ENCODE data around the gene IVNS1ABP.

IVNS1ABP gene

DNA sequence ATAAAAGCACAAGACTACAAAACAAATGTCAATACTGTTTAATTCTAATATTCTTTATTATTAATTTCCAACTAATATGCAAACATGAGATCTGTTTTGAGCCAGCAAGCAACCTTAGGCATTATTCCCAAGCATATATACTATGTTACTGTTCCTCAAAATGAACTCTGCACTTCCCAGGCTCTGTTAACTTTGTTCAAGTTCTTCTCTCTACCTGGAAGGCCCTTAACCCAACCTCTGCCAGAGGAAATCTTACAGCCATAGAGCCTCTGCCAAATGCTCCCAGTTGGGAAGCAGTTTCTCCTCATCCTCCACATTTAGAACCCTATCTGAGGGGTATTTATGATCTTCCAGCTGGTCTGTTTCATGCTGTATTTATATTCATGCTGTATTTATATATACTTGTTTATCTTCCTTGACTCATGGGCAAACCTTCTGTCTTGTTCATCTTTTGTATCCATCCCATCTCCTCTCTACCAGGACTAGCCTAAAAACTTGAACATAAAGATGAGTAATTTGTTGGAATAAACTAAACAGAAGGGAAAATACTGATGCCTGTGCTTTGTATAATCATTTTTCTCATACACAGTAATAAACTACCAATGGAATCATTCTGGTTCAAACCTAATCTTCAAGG is 5.3 kb downstream of the IVNS1ABP start:
- no peak overlapping the region for H3K4me3 ChIP-seq (ENCODE audit: low read length)
- DNase-seq (ENCODE audit: low read depth) = no peak
- TF ChIP-seq, protein P1, sequence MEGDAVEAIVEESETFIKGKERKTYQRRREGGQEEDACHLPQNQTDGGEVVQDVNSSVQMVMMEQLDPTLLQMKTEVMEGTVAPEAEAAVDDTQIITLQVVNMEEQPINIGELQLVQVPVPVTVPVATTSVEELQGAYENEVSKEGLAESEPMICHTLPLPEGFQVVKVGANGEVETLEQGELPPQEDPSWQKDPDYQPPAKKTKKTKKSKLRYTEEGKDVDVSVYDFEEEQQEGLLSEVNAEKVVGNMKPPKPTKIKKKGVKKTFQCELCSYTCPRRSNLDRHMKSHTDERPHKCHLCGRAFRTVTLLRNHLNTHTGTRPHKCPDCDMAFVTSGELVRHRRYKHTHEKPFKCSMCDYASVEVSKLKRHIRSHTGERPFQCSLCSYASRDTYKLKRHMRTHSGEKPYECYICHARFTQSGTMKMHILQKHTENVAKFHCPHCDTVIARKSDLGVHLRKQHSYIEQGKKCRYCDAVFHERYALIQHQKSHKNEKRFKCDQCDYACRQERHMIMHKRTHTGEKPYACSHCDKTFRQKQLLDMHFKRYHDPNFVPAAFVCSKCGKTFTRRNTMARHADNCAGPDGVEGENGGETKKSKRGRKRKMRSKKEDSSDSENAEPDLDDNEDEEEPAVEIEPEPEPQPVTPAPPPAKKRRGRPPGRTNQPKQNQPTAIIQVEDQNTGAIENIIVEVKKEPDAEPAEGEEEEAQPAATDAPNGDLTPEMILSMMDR (conservative IDR thresholded peaks at IDR 0.05; ENCODE audit: low read length) = no peak

DNA sequence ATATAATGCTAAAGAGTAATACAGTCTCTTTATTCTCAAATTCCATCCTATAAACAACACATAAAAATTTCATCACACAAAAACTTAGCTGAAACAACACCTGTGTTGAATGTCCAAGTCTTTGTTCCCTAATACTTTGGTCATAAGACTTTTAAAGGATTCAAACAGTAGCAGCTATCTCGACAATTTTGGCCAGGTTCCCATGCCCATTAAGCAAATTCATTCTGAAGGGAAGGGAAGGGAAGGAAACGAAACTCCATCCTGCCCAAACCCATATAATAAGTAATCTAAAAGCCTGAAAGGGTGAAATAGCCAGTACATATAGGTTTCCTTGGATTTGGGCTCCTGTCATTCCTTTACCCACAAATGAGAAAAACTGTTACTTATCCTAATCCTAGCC is 7.5 kb downstream of the IVNS1ABP start:
- no peak for DNase-seq (ENCODE audit: low read depth)
- H3K4me3 ChIP-seq (ENCODE audit: low read length) = no peak overlapping the region
- TF ChIP-seq, protein P1 (conservative IDR thresholded peaks at IDR 0.05; ENCODE audit: low read length) = no peak

DNA sequence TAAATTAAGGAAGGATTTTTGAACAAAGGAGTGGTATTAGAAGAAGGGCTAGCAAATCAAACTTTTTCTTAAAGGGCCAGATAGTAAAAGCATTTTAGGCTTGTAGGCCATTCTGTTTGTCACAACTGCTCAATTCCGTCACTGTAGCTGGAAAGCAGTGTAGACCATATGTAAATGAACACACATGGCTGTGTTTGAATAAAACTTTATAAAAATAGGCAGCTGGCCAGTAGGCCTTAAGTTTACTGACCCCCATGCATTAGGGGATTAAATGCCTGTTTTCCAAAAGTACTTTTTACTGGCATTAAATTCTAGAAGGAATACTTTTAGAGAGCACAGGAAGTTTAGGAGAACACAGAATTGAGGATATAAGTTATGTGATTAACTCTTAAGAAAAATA is 8.9 kb downstream of the IVNS1ABP start:
- TF ChIP-seq, protein P1 (conservative IDR thresholded peaks at IDR 0.05; ENCODE audit: low read length) = no peak
- no peak overlapping the region for H3K4me3 ChIP-seq (ENCODE audit: low read length)
- DNase-seq (ENCODE audit: low read depth) = no peak

DNA sequence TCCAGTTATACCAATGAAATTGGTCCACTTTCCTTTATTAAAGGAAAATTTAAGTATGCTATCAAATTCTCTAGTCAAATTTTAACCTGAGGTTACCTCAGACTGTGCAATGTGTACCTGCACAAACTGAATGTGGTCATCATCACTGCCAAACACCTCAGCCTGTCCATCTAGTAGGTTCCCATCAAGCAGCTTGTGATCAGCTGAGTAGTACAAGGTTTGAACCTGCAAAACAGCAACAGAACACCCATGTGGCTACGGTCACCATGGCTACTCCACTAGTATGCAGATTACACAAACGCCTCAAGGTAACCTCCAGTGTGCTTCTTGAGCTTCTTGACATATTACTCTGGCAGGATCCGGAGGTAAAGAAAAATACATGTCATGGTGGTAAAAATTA is 11.6 kb downstream of the IVNS1ABP start:
- TF ChIP-seq, protein P1 (conservative IDR thresholded peaks at IDR 0.05; ENCODE audit: low read length) = no peak
- H3K4me3 ChIP-seq (ENCODE audit: low read length) = no peak overlapping the region
- DNase-seq (ENCODE audit: low read depth) = no peak

DNA sequence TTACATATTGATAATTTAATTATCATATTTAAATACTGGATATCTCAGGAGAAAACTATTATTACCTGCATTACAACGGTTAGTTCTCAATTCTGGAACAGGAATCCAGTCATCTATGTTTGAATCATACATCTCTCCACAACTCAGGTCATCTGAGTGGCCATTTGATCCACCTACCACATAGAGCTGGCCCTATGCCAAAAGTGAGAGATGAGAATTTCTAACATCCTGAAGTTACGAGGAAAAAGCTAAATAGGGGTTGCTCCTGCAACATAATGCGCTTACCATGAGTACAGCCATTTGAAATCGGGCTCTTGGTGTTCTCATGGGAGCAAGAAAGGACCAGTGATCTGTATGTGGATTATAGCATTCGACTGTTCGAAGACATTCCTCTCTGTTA is 16.9 kb downstream of the IVNS1ABP start:
- DNase-seq (ENCODE audit: low read depth) = no peak
- no peak overlapping the region for H3K4me3 ChIP-seq (ENCODE audit: low read length)
- TF ChIP-seq, protein P1 (conservative IDR thresholded peaks at IDR 0.05; ENCODE audit: low read length) = no peak

DNA sequence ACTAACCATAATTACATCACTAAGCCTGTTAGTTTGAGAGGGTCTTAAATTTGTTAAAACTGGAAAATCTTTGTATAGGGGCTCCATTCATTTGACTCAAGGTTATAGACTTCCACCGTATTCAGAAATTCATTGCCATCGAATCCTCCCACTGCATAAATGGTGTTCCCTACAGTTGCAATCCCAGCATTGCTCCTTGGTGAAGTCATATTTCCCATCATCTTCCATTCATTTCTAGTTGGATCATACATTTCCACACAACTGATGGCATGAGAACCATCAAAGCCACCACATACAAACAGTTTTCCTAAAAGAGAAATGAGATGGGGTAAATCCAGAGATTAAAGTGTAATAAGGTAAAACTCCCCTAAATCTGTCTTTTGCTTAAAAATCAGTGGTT is 19.1 kb downstream of the IVNS1ABP start:
- no peak overlapping the region for H3K4me3 ChIP-seq (ENCODE audit: low read length)
- TF ChIP-seq, protein P1 (conservative IDR thresholded peaks at IDR 0.05; ENCODE audit: low read length) = no peak
- peak; percentile 48 for DNase-seq (ENCODE audit: low read depth)

DNA sequence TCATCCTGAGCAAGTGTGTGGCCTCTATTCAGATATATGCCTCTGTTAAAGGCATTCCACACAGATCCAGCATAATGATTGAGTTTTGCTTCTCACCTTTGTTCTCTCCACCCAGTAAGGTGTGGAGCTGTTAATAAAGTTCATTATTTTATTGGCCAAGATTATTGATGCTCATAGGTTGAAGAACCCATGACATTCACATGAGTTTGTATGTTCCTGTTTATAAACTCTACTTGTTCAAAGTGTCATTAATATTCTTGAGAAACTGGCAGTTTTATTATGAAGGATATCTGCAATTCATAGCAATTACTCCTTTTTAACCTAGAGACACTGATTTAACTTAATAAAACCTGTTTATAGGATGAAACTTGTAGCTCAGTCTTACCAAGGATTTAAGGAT is 22.0 kb downstream of the IVNS1ABP start:
- TF ChIP-seq, protein P1 (conservative IDR thresholded peaks at IDR 0.05; ENCODE audit: low read length) = no peak
- no peak for DNase-seq (ENCODE audit: low read depth)
- H3K4me3 ChIP-seq (ENCODE audit: low read length) = no peak overlapping the region
